ENCODE results near the gene MATK.

- no peak for TF ChIP-seq CTCF (IDR thresholded peaks at IDR 0.05; ENCODE audit: poor library complexity, severe bottlenecking)
- TF ChIP-seq EP300 (conservative IDR thresholded peaks at IDR 0.05; ENCODE audit: poor library complexity, severe bottlenecking) = no peak
- TF ChIP-seq TAF1 (IDR thresholded peaks at IDR 0.05; ENCODE audit: low read depth) = no peak
- no peak for TF ChIP-seq RAD21 (conservative IDR thresholded peaks at IDR 0.05)
- TF ChIP-seq POLR2AphosphoS5 (IDR thresholded peaks at IDR 0.05) = no peak
- no peak for TF ChIP-seq EZH2 (IDR thresholded peaks at IDR 0.05; ENCODE audit: borderline replicate concordance, insufficient read depth, low read length, poor library complexity, severe bottlenecking)
Observed at GRCh38 chr19:3788996-3789778, 3.0 kb upstream of the MATK start.

Measured in neural cell (in vitro differentiated cells).